ENCODE measurements around the gene CAMTA1. TPM values are rescaled to one million over a fixed set of nuclear protein-coding genes. Genes with fewer than 3 reads are reported as not detected.

Gene CAMTA1
- total RNA-seq, 1 experiment from 2014 or later = 82.2 TPM

GRCh38 chr1:7646981-7647901 lies 862.0 kb downstream of the CAMTA1 start:
- Histone ChIP-seq H3K4me3 (ENCODE audit: low read depth in 2 of 2, low read length in 2 of 2) (no peak overlapping the region), H3K27me3 (ENCODE audit: control insufficient read depth, insufficient read depth, low read length) (no peaks in the 10 kb centered on the region), H3K27ac (ENCODE audit: low read length) (no peak overlapping the region), H3K36me3 (ENCODE audit: control insufficient read depth, insufficient read depth, low read length) (no peaks in the 10 kb centered on the region), H3K4me1 (ENCODE audit: control insufficient read depth, insufficient read depth, low read length) (no peaks in the 10 kb centered on the region), H3K9me3 (ENCODE audit: control insufficient read depth, insufficient read depth, low read depth, low read length) (no peaks in the 10 kb centered on the region)
- ChIA-PET CTCF (interaction anchor here (0.6 to 0.9 kb wide), 8 partner anchors 9 to 609 kb away, joined by 3 to 10 read pairs (median 4); no protein-coding TSS in a partner anchor), POLR2A (no interaction called here)
- in situ Hi-C loops (cut with HindIII; ENCODE audit: low pct_unique_long_range_greater_than_20kb, low sequenced_read_pairs) = no loop called here
- BruUV-seq (replicated peaks) = no TSS peak
- peak; percentile 87 for ATAC-seq
- peak; percentile 4 for DNase-seq (ENCODE audit: low read depth, low spot score)
- TF ChIP-seq REST (IDR thresholded peaks at IDR 0.05; ENCODE audit: insufficient read depth in 1 of 2, low read depth in 2 of 2, low read length in 1 of 2) = no peak
- no peak for TF ChIP-seq SIN3A (IDR thresholded peaks at IDR 0.05; ENCODE audit: borderline replicate concordance, insufficient read depth, low read depth, low read length)
- TF ChIP-seq, protein P1, sequence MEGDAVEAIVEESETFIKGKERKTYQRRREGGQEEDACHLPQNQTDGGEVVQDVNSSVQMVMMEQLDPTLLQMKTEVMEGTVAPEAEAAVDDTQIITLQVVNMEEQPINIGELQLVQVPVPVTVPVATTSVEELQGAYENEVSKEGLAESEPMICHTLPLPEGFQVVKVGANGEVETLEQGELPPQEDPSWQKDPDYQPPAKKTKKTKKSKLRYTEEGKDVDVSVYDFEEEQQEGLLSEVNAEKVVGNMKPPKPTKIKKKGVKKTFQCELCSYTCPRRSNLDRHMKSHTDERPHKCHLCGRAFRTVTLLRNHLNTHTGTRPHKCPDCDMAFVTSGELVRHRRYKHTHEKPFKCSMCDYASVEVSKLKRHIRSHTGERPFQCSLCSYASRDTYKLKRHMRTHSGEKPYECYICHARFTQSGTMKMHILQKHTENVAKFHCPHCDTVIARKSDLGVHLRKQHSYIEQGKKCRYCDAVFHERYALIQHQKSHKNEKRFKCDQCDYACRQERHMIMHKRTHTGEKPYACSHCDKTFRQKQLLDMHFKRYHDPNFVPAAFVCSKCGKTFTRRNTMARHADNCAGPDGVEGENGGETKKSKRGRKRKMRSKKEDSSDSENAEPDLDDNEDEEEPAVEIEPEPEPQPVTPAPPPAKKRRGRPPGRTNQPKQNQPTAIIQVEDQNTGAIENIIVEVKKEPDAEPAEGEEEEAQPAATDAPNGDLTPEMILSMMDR (IDR thresholded peaks at IDR 0.05) = peak; percentile 97
- no peak for TF ChIP-seq TCF7L2 (IDR thresholded peaks at IDR 0.05; ENCODE audit: low read depth, low read length)
- TF ChIP-seq POLR2AphosphoS5 (IDR thresholded peaks at IDR 0.05; ENCODE audit: low read depth, low read length) = no peak
- intact Hi-C loops (cut with micrococcal nuclease; ENCODE audit: unreplicated experiment) = loop anchor here (5.0 to 10.0 kb wide), 2 partner anchors 192 to 605 kb away; no protein-coding TSS in a partner anchor

DNA sequence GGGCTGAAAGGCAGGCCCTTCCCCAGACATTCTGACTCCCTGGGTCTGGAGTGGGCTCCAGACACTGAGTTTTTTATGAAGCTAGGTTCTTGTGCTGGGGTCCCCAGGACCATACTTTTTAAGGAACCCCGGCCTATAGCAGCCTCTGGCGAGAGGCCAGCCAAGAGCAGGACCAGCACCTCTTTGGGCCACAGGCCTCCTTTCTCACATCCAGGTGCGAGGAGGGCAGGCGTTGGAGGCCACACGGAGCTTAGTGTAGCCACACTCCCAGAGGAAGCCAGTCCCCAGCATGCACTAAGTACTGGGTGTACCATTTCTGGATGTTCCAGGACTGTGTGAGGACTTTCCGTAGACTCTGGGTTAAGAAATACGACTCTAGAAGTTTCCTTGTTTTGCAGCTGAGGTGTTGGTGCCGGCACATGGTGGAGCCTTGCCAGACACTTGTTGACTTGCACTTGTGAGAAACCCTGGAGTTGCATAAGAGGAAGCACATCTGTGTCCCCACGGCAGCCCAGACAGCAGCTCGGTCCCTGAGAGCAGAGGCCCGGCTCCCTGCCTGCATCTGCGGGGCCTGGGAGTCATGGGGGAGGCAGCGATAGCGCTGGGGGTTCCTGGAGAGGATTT lies 863.6 kb downstream of the CAMTA1 start:
- intact Hi-C loops (cut with micrococcal nuclease; ENCODE audit: unreplicated experiment) (loop anchor here (5.0 to 10.0 kb wide), 2 partner anchors 194 to 607 kb away; no protein-coding TSS in a partner anchor), in situ Hi-C loops (cut with HindIII; ENCODE audit: low pct_unique_long_range_greater_than_20kb, low sequenced_read_pairs) (no loop called here)
- CTCF ChIA-PET = interaction anchor here (0.6 kb wide), 1 partner anchor 11 kb away, joined by 4 read pairs; no protein-coding TSS in a partner anchor
- Histone ChIP-seq H3K4me1 (ENCODE audit: control insufficient read depth, insufficient read depth, low read length) (no peaks in the 10 kb centered on the region), H3K4me3 (ENCODE audit: low read depth in 2 of 2, low read length in 2 of 2) (no peak overlapping the region), H3K27ac (ENCODE audit: low read length) (no peak overlapping the region), H3K36me3 (ENCODE audit: control insufficient read depth, insufficient read depth, low read length) (no peaks in the 10 kb centered on the region), H3K9me3 (ENCODE audit: control insufficient read depth, insufficient read depth, low read depth, low read length) (no peaks in the 10 kb centered on the region), H3K27me3 (ENCODE audit: control insufficient read depth, insufficient read depth, low read length) (no peaks in the 10 kb centered on the region)
- TF ChIP-seq, protein P1 (IDR thresholded peaks at IDR 0.05) = no peak
- TF ChIP-seq REST (IDR thresholded peaks at IDR 0.05; ENCODE audit: insufficient read depth in 1 of 2, low read depth in 2 of 2, low read length in 1 of 2) = no peak
- 0 out of 2 replicates have a peak, but pooled peaks have one; percentile 9 for ATAC-seq
- no peak for DNase-seq (ENCODE audit: low read depth, low spot score)
- BruUV-seq (replicated peaks) = no TSS peak
- POLR2A ChIA-PET = interaction anchor here (0.6 kb wide), 1 partner anchor 933 kb away, joined by 3 read pairs; no protein-coding TSS in a partner anchor
